K562 (cell line): Measurements from ENCODE around the gene KIAA0040. TPM values are rescaled to one million over a fixed set of nuclear protein-coding genes. Genes with fewer than 3 reads are reported as not detected.

ENCODE experiments used
- CBFB ChIP-seq: sonication (generic); formaldehyde crosslinking; IDR thresholded peaks from 2 replicates; pipeline ENCODE4 v1.4.0; 2020; ENCODE audit warnings: mild to moderate bottlenecking, missing genetic modification reagents
- CTBP1 ChIP-seq: fragments of 450-650 bp; IDR thresholded peaks from 2 replicates; pipeline ENCODE4 v1.6.1; 2016; ENCODE audit warnings: borderline replicate concordance
- ERF ChIP-seq: fragments of 450-650 bp; formaldehyde crosslinking; IDR thresholded peaks from 2 replicates; pipeline ENCODE4 v1.4.0; 2020; ENCODE audit warnings: mild to moderate bottlenecking, mixed read lengths
- HDAC8 ChIP-seq: fragments of 450-650 bp; IDR thresholded peaks from 2 replicates; pipeline ENCODE4 v1.6.1; 2016; ENCODE audit warnings: mild to moderate bottlenecking, missing genetic modification characterization, moderate library complexity, missing compliant biosample characterization
- MAZ ChIP-seq, 2 experiments: fragments of 450-650 bp in 1 of 2; sonication (generic) in 1 of 2; formaldehyde crosslinking; IDR thresholded peaks in 1 of 2; conservative IDR thresholded peaks in 1 of 2; 2 replicates each; pipeline versions ENCODE4 v1.4.0 to v1.5.0; 2020; ENCODE audit warnings: mild to moderate bottlenecking in 1 of 2, missing genetic modification reagents in 1 of 2
- MTA1 ChIP-seq: fragments of 450-650 bp; IDR thresholded peaks from 2 replicates; pipeline ENCODE4 v1.6.1; 2017; ENCODE audit warnings: borderline replicate concordance
- NCOA2 ChIP-seq, 2 experiments: fragments of 450-650 bp; IDR thresholded peaks; 2 replicates each; pipeline ENCODE4 v1.6.1; 2018; ENCODE audit warnings: mild to moderate bottlenecking in 2 of 2, moderate library complexity in 1 of 2; ENCODE audit not compliant: partially characterized antibody in 2 of 2
- NFIC ChIP-seq: fragments of 450-650 bp; IDR thresholded peaks from 2 replicates; pipeline ENCODE4 v1.6.1; 2017; ENCODE audit warnings: mild to moderate bottlenecking, inconsistent platforms
- NR2F6 ChIP-seq: fragments of 450-650 bp; formaldehyde crosslinking; IDR thresholded peaks from 2 replicates; pipeline ENCODE4 v1.4.0; 2020; ENCODE audit warnings: mild to moderate bottlenecking
- NR4A1 ChIP-seq, 2 experiments: fragments of 250-450 bp in 1 of 2; fragments of 450-650 bp in 1 of 2; sonication (Bioruptor Pico) in 1 of 2; IDR thresholded peaks; 2 replicates each; pipeline versions ENCODE4 v1.4.0 to v1.6.1; 2016 to 2020; ENCODE audit warnings: mild to moderate bottlenecking in 2 of 2, missing compliant biosample characterization in 1 of 2, missing genetic modification characterization in 1 of 2, moderate library complexity in 1 of 2
- RCOR1 ChIP-seq, 2 experiments: IDR thresholded peaks; 2 replicates each; pipeline ENCODE4 v1.6.1; 2012; ENCODE audit warnings: low read depth in 2 of 2, low read length in 2 of 2, borderline replicate concordance in 1 of 2, improper control_type of control experiment in 1 of 2
- TEAD4 ChIP-seq, 2 experiments: sonication (generic) in 1 of 2; formaldehyde crosslinking in 1 of 2; IDR thresholded peaks; 2 replicates each; pipeline versions ENCODE4 v1.6.1 to v1.8.0; 2012 to 2022; ENCODE audit warnings: borderline replicate concordance in 1 of 2, inconsistent platforms in 1 of 2, low read length in 1 of 2, mild to moderate bottlenecking in 1 of 2, missing genetic modification reagents in 1 of 2
- THRAP3 ChIP-seq: fragments of 450-650 bp; IDR thresholded peaks from 2 replicates; pipeline ENCODE4 v1.6.1; 2016; ENCODE audit warnings: mild to moderate bottlenecking, inconsistent platforms, borderline replicate concordance
- ZKSCAN8 ChIP-seq: fragments of 200-800 bp; sonication (Bioruptor generic); IDR thresholded peaks from 2 replicates; pipeline ENCODE4 v1.6.1; 2016; ENCODE audit warnings: missing genetic modification characterization, missing compliant biosample characterization
- ZNF197 ChIP-seq: fragments of 200-800 bp; sonication (Bioruptor generic); IDR thresholded peaks from 2 replicates; pipeline ENCODE4 v1.6.1; 2016; ENCODE audit warnings: low read depth, missing genetic modification characterization, missing compliant biosample characterization
- polyA plus RNA-seq, 8 experiments: library from polyadenylated mRNA; depleted of rRNA in 4 of 8; stranded (reverse) in 5 of 8; unstranded in 3 of 8; fragments of >200 nt; fragmentation: Nextera tagmentation in 2 of 8; fragmentation: Illumina TruSeq in 1 of 8; extraction: Ambion mirVana in 2 of 8; extraction: Trizol in 1 of 8; gene quantifications; 2 replicates each; pipeline versions ENCODE4 v1.2.1 to v1.2.3, GENCODE V29; 2011 to 2014; ENCODE audit warnings: inconsistent platforms in 1 of 8, missing spikeins in 1 of 8
- total RNA-seq, 7 experiments: library from RNA; depleted of rRNA in 6 of 7; stranded (reverse); fragments of >200 nt in 6 of 7; fragmentation: Illumina TruSeq in 2 of 7; extraction: Trizol in 2 of 7; gene quantifications; 2 replicates each; pipeline versions ENCODE4 v1.2.1 to v1.2.3, GENCODE V29; 2011 to 2021; ENCODE audit warnings: low replicate concordance in 1 of 7
- TF ChIP-seq, protein P1 (sequence below): fragments of 450-650 bp; IDR thresholded peaks from 2 replicates; pipeline ENCODE4 v1.6.1; 2017; ENCODE audit warnings: antibody characterized with exemption
- TF ChIP-seq, protein P2 (sequence below): fragments of 450-650 bp; IDR thresholded peaks from 2 replicates; pipeline ENCODE4 v1.6.1; 2017; ENCODE audit warnings: mild to moderate bottlenecking, moderate library complexity
- TF ChIP-seq, protein P3 (sequence below): sonication (generic); formaldehyde crosslinking; IDR thresholded peaks from 2 replicates; pipeline ENCODE4 v1.8.1; 2023; ENCODE audit warnings: mild to moderate bottlenecking, missing genetic modification reagents
- TF ChIP-seq, protein P4 (sequence below): fragments of 200-800 bp; sonication (Bioruptor generic); IDR thresholded peaks from 2 replicates; pipeline ENCODE4 v1.6.1; 2017; ENCODE audit warnings: missing genetic modification characterization, missing compliant biosample characterization
- TF ChIP-seq, protein P5 (sequence below): sonication (generic); formaldehyde crosslinking; IDR thresholded peaks from 2 replicates; pipeline ENCODE4 v1.4.0; 2020; ENCODE audit warnings: mild to moderate bottlenecking, missing genetic modification reagents

KIAA0040 gene
- total and polyA plus RNA-seq, 9 of the 15 experiments (the other 6 are each of a cell fraction or from before 2014, with no cell fraction given), result 3.4 to 13.6 (median 7.1) TPM

DNA sequence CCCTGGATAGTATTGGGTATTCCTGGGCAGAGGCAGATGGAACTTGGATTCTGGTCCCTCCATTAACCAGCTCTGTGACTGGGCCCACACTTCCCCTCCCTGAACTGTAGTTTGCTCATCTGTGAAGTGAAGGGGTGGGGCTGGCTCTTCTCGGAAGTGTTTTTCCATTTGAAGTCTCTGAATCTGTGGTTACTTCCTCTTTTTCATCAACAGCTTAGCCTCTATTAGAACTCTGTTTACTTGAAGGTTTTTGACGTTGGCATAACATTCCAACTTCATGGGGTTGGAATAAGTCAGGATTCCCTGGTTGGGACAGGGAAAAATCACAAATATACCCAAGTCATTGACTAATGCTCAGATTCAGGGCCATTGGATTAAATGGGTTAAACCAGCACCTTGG lies 3.6 kb downstream of the KIAA0040 start (continued):
- TF ChIP-seq, protein P1, sequence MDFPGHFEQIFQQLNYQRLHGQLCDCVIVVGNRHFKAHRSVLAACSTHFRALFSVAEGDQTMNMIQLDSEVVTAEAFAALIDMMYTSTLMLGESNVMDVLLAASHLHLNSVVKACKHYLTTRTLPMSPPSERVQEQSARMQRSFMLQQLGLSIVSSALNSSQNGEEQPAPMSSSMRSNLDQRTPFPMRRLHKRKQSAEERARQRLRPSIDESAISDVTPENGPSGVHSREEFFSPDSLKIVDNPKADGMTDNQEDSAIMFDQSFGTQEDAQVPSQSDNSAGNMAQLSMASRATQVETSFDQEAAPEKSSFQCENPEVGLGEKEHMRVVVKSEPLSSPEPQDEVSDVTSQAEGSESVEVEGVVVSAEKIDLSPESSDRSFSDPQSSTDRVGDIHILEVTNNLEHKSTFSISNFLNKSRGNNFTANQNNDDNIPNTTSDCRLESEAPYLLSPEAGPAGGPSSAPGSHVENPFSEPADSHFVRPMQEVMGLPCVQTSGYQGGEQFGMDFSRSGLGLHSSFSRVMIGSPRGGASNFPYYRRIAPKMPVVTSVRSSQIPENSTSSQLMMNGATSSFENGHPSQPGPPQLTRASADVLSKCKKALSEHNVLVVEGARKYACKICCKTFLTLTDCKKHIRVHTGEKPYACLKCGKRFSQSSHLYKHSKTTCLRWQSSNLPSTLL, result no peak
- TF ChIP-seq, protein P2, sequence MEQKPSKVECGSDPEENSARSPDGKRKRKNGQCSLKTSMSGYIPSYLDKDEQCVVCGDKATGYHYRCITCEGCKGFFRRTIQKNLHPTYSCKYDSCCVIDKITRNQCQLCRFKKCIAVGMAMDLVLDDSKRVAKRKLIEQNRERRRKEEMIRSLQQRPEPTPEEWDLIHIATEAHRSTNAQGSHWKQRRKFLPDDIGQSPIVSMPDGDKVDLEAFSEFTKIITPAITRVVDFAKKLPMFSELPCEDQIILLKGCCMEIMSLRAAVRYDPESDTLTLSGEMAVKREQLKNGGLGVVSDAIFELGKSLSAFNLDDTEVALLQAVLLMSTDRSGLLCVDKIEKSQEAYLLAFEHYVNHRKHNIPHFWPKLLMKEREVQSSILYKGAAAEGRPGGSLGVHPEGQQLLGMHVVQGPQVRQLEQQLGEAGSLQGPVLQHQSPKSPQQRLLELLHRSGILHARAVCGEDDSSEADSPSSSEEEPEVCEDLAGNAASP, result no peak
- TF ChIP-seq NFIC (no peak), HDAC8 (tag) (no peak), TEAD4 (IDR thresholded peaks at IDR 0.05; ENCODE audit: low read length) (peak; percentile 30; the same call in 1 of the 2 replicates), TEAD4 (CRISPR knock-in tag; IDR thresholded peaks at IDR 0.05; ENCODE audit: borderline replicate concordance) (no peak), CBFB (CRISPR knock-in tag) (no peak), NR2F6 (CRISPR knock-in tag) (no peak), THRAP3 (no peak), MAZ (CRISPR knock-in tag; conservative IDR thresholded peaks at IDR 0.05 in 1 of 2, IDR thresholded peaks at IDR 0.05 in 1 of 2) (peak; percentile 25 to 49; a peak in 2 of 4 replicates), ZNF197 (CRISPR knock-in tag) (no peak), ERF (CRISPR knock-in tag) (no peak), NR4A1 (CRISPR knock-in tag; IDR thresholded peaks at IDR 0.05) (no peak), NR4A1 (tag; IDR thresholded peaks at IDR 0.05) (0 out of 2 replicates have a peak, but pooled peaks have one; percentile 32), NCOA2 (IDR thresholded peaks at IDR 0.05; ENCODE audit: partially characterized antibody in 2 of 2) (no peak), RCOR1 (IDR thresholded peaks at IDR 0.05; ENCODE audit: borderline replicate concordance in 1 of 2, low read depth in 2 of 2, low read length in 2 of 2) (peak in 1 of 2 experiments; percentile 81; a peak in 3 of 4 replicates), ZKSCAN8 (no peak), CTBP1 (peak; percentile 78), MTA1 (no peak)
- TF ChIP-seq, protein P3, sequence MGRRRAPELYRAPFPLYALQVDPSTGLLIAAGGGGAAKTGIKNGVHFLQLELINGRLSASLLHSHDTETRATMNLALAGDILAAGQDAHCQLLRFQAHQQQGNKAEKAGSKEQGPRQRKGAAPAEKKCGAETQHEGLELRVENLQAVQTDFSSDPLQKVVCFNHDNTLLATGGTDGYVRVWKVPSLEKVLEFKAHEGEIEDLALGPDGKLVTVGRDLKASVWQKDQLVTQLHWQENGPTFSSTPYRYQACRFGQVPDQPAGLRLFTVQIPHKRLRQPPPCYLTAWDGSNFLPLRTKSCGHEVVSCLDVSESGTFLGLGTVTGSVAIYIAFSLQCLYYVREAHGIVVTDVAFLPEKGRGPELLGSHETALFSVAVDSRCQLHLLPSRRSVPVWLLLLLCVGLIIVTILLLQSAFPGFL, result no peak
- TF ChIP-seq, protein P4, sequence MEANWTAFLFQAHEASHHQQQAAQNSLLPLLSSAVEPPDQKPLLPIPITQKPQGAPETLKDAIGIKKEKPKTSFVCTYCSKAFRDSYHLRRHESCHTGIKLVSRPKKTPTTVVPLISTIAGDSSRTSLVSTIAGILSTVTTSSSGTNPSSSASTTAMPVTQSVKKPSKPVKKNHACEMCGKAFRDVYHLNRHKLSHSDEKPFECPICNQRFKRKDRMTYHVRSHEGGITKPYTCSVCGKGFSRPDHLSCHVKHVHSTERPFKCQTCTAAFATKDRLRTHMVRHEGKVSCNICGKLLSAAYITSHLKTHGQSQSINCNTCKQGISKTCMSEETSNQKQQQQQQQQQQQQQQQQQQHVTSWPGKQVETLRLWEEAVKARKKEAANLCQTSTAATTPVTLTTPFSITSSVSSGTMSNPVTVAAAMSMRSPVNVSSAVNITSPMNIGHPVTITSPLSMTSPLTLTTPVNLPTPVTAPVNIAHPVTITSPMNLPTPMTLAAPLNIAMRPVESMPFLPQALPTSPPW (CRISPR knock-in tag), result peak; percentile 91
- TF ChIP-seq, protein P5, sequence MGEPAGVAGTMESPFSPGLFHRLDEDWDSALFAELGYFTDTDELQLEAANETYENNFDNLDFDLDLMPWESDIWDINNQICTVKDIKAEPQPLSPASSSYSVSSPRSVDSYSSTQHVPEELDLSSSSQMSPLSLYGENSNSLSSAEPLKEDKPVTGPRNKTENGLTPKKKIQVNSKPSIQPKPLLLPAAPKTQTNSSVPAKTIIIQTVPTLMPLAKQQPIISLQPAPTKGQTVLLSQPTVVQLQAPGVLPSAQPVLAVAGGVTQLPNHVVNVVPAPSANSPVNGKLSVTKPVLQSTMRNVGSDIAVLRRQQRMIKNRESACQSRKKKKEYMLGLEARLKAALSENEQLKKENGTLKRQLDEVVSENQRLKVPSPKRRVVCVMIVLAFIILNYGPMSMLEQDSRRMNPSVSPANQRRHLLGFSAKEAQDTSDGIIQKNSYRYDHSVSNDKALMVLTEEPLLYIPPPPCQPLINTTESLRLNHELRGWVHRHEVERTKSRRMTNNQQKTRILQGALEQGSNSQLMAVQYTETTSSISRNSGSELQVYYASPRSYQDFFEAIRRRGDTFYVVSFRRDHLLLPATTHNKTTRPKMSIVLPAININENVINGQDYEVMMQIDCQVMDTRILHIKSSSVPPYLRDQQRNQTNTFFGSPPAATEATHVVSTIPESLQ (CRISPR knock-in tag), result no peak
